NCI-H1105 treated with DMSO at 0.1 percent for 48 hours (cell line): ENCODE data around the gene MLIP.
"Not testable (repeated sequence)": the region's sequence is repeated elsewhere in the genome, so short reads cannot be mapped to it uniquely, and the experiment has no call there.

ENCODE experiments used
- DNase-seq: peaks from one replicate; lab custom pipeline; 2025; lab: John Stamatoyannopoulos, UW

Gene MLIP, protein sequence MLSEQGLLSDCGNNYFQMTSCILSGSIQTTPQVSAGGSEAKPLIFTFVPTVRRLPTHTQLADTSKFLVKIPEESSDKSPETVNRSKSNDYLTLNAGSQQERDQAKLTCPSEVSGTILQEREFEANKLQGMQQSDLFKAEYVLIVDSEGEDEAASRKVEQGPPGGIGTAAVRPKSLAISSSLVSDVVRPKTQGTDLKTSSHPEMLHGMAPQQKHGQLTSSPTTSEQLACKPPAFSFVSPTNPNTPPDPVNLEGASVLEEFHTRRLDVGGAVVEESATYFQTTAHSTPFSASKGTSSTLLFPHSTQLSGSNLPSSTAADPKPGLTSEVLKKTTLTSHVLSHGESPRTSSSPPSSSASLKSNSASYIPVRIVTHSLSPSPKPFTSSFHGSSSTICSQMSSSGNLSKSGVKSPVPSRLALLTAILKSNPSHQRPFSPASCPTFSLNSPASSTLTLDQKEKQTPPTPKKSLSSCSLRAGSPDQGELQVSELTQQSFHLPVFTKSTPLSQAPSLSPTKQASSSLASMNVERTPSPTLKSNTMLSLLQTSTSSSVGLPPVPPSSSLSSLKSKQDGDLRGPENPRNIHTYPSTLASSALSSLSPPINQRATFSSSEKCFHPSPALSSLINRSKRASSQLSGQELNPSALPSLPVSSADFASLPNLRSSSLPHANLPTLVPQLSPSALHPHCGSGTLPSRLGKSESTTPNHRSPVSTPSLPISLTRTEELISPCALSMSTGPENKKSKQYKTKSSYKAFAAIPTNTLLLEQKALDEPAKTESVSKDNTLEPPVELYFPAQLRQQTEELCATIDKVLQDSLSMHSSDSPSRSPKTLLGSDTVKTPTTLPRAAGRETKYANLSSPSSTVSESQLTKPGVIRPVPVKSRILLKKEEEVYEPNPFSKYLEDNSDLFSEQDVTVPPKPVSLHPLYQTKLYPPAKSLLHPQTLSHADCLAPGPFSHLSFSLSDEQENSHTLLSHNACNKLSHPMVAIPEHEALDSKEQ

GRCh38 chr6:54111341-54112045 lies at the start of gene MLIP:
MLIP (plus strand) TSS chr6:54111443; CDS start chr6:54111480, 37 bp downstream.
- DNase-seq = no peak

DNA sequence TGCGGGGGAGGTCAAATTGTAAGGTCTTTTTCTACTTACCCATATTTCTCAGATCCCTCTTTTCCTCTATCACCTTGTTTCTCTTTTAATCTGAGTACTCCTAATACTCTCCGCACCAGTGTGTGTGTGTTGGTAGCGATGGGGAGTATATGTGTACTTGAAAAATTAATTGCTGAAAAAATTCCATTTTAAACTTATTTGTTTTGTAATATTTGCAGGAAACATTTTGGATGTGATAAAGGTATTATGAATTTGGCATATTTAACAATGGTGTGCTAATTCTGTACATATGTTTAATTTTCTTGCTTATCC lies 48.1 kb upstream of the MLIP start:
- DNase-seq = no peak

- DNase-seq = no peak
Measured at GRCh38 chr6:54068694-54069093, 42.5 kb upstream of the MLIP start.

- DNase-seq = no peak
Measured at GRCh38 chr6:54070025-54070424, 41.2 kb upstream of the MLIP start.

DNA sequence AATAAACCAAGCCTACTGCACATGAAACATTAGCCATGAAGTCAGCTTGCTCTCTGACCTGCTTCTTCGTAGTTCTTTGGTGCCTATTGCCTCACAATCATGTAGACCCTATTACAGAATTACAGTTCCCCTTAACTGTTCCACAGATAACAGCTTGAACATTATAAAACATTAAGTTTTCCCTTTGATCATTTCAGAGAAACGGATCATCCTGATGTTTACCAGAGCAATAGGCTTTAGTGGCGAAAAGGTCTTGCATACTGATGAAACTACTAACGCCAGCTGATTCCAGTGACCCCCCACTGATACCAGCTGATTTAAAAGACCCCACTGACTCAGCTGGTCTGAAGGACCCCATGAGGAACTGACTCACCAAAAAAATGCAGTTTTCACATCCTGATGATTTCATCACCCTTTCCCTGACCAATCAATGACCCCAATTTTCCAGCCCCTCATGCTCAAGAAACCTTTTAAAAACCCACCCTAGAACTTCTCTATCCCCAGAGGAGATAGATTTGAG lies 39.4 kb upstream of the MLIP start:
- DNase-seq = no peak

GRCh38 chr6:54072635-54073313 lies 38.5 kb upstream of the MLIP start:
- no peak for DNase-seq

- no peak for DNase-seq
Measured at GRCh38 chr6:54073487-54073886, 37.8 kb upstream of the MLIP start.

GRCh38 chr6:54074109-54074508 lies 37.1 kb upstream of the MLIP start:
- no peak for DNase-seq

GRCh38 chr6:54074578-54075195 lies 36.6 kb upstream of the MLIP start:
- no peak for DNase-seq

GRCh38 chr6:54076159-54076789 lies 35.0 kb upstream of the MLIP start:
- no peak for DNase-seq

- DNase-seq = not testable (repeated sequence)
Measured at GRCh38 chr6:54081499-54081898, 29.7 kb upstream of the MLIP start.

DNA sequence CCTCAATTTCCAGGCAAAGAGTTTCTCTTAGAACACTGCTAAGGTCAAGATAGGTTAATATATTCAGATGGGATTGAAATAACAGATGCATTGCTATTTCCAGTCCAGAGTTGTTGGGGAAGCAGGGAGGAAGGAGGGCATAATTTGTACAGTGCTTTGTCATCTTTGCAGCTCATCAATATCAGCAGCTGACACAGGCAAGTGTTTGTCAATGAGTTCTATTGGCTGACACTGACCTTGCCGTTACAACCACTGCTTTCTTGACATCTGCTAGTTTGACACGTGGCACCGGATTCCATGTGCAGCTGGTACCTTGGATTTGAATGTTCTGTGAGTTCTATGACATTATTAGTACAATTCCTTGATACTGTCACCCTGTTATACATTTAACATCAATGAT lies 28.0 kb upstream of the MLIP start:
- DNase-seq = no peak

DNA sequence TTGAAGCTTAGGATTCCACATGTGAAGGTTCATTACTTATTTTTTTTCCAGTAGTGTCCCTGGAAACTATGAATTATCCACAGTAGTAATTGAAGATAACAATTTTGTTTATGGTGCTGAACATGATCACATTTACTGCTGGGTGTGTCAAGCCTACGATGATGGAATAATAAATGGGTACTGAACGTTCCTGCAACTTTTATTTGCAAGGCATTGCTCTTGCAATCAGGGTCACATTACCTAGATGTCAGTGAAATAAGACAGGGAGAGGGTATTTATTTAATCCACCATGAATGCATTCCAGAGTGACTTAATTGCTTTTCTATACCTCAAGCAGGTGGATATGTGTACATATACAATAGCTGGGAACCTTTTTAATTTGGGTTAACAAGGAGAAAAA lies 27.0 kb upstream of the MLIP start:
- peak; percentile 31 for DNase-seq

DNA sequence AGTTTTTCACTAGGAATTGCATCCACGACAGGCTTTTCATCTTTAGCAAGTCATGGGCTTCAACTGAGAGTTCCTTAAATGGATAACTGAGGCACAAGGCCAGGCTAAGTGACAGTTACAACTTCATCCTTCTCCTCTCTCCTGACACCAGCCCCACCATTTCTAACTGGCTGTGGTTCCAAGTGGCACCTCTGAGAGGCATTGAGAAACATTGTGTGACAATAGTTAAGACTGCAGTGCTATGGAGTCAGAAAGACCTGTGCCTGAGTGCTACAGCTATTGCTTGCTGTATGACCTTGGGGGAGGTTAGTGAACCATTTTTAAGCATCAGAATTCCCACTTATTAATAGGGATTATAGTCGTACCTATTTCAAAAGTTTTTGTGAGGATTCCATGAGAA lies 26.2 kb upstream of the MLIP start:
- no peak for DNase-seq

- no peak for DNase-seq
Measured at GRCh38 chr6:54085541-54085940, 25.7 kb upstream of the MLIP start.

- DNase-seq = no peak
Measured at GRCh38 chr6:54086439-54086838, 24.8 kb upstream of the MLIP start.

- DNase-seq = no peak
Measured at GRCh38 chr6:54087721-54088120, 23.5 kb upstream of the MLIP start.

DNA sequence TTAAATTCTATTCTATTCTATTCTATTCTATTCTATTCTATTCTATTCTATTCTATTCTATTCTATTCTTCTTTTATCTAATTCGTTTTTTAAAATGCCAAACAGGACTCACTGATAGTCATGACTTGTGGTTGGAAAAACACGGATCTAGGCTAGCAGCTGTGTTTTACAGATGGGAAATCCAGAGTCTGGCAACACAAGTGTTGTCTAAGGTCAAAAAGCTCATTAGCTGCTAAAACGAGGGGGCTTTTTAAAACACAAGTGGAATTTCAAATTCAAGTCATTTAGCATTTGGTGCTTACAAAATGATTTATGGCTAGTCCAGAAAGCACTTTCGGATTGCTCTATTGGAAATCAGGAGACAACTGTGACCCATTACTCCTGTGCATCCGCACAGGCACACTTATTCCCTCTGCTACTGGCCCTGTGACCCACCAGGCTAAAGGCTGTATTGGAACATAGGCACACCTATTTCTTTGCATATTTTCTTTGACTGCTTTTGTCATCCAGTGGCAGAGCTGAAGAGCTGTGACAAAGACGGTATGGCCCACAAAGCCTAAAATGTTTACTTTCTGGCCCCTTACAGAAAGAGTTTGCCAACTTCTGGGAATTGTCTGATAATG lies 17.8 kb upstream of the MLIP start:
- DNase-seq = no peak

GRCh38 chr6:54094293-54094692 lies 16.9 kb upstream of the MLIP start:
- peak; percentile 41 for DNase-seq

GRCh38 chr6:54094786-54095185 lies 16.5 kb upstream of the MLIP start:
- no peak for DNase-seq
